ENCODE measurements around the gene CDK5. TPM values are rescaled to one million over a fixed set of nuclear protein-coding genes. Genes with fewer than 3 reads are reported as not detected.

Gene CDK5
- total and polyA plus RNA-seq, 2 of the 13 experiments (the other 11 are each of a cell fraction or from before 2014, with no cell fraction given) = 16.4 to 21.3 TPM

DNA sequence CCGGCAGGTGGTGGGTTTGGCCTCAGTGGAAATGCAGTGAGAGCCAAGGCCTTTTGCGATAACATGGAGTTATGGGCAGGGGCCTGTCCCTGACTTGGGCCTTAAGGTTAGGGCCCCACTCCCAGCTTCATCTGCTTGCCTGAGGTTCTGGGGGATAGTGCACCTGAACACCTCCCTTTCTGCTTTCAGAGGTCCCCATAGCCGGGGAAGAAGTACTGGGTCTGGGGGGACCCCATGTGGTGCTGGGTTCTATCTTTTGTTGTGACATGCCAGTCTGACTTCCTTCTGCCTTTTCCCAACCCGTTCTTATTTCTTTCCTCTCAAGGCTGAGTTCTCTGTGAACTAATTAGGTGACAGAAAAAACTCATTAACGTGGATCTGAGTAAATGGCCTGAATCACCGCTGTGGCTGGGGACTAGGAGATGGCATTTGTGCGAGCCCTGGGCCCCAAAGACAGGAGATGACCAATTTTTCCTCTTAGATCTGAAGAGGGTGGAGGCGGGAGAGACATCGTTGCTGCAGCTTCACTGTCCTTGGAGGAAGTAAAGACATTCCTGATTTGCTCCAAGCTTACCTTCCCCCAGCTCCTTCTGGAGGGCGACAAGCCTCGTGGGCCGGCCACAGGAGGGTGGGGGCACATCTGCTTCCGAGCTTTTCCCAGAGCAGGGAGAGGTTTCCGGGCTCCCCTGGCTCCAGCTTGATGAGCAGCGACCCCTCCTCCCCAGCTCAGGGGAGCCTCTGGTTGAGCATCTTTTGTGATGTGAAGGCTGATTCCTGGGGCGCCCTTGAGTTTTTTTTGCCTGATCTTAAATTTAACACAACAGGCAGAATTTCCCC is 30.5 kb upstream of the CDK5 start:
- DNase-seq (ENCODE audit: low spot score) (no peak), FAIRE-seq (no peak), ATAC-seq (no peak)
- intact Hi-C loops (cut with micrococcal nuclease; ENCODE audit: unreplicated experiment) = loop anchor here (10.0 kb wide), 1 partner anchor 157 kb away; the partner anchor contains the start of gene SMARCD3
- in situ Hi-C loops (cut with HindIII; ENCODE audit: extremely low pct_ligation_motif_present, low pct_unique_long_range_greater_than_20kb) = no loop called here
- POLR2A ChIA-PET = interaction anchor here (0.6 to 6.7 kb wide), 8 partner anchors 7 to 681 kb away, joined by 3 to 82 read pairs (median 4); partner anchors contain the start of genes ABCB8 and FASTK
- Histone ChIP-seq H3K27me3 (ENCODE audit: control insufficient read depth in 1 of 2, insufficient read depth in 2 of 2, low read length in 2 of 2) (no peaks in the 10 kb centered on the region), H3K36me3 (replicated peaks in 1 of 2; ENCODE audit: control insufficient read depth in 1 of 2, insufficient read depth in 2 of 2, low read length in 2 of 2) (peaks cover 6 to 19% of the 10 kb centered on the region in 2 experiments; a peak in 4 of 5 replicates), H3K79me2 (ENCODE audit: insufficient read depth, low read length) (peaks cover 64% of the 10 kb centered on the region), H3K4me1 (ENCODE audit: insufficient read depth, low read length) (peaks cover 66% of the 10 kb centered on the region), H2AFZ (ENCODE audit: low read length) (no peak overlapping the region), H3K27ac (ENCODE audit: extremely low read length, insufficient read depth, low read length) (peak overlapping the region; percentile 70), H3K4me2 (ENCODE audit: low read depth, low read length) (peak overlapping the region; percentile 97), H4K20me1 (ENCODE audit: insufficient read depth, low read length) (peaks cover 46% of the 10 kb centered on the region), H3K4me3 (replicated peaks in 1 of 3; ENCODE audit: insufficient read depth in 1 of 3, low read depth in 2 of 3, low read length in 3 of 3) (peak overlapping the region; percentile 93 to 98 (median 95)), H3K9me3 (ENCODE audit: low read length) (no peaks in the 10 kb centered on the region), H3K9ac (ENCODE audit: insufficient read depth, low read depth, low read length) (peak overlapping the region; percentile 88)
- CTCF ChIA-PET (ENCODE audit: low intra/inter-chr PET ratio, low total read pairs) = interaction anchor here (2.2 kb wide), 1 partner anchor 23 kb away, joined by 6 read pairs; no protein-coding TSS in a partner anchor
- 39% methylated on average over 12 of the region's 16 CpGs for WGBS (ENCODE audit: low lambda C conversion rate)
- BruUV-seq (replicated peaks) = TSS peak; percentile 48
- 0 out of 2 replicates have a peak, but pooled peaks have one; percentile 4 for TF ChIP-seq NR2F6 (IDR thresholded peaks at IDR 0.05)
- TF ChIP-seq NR2F6 (CRISPR knock-in tag; IDR thresholded peaks at IDR 0.05) = no peak
- 0 out of 2 replicates have a peak, but pooled peaks have one; percentile 60 for TF ChIP-seq ZNF552 (CRISPR knock-in tag; IDR thresholded peaks at IDR 0.05; ENCODE audit: borderline replicate concordance)
- no peak for TF ChIP-seq GLI4 (CRISPR knock-in tag; IDR thresholded peaks at IDR 0.05; ENCODE audit: borderline replicate concordance)
- no peak for TF ChIP-seq ZNF337 (CRISPR knock-in tag; IDR thresholded peaks at IDR 0.05; ENCODE audit: borderline replicate concordance, low read depth)
- TF ChIP-seq ZNF709 (CRISPR knock-in tag; IDR thresholded peaks at IDR 0.05) = 0 out of 2 replicates have a peak, but pooled peaks have one; percentile 8
- TF ChIP-seq HIC2 (CRISPR knock-in tag; IDR thresholded peaks at IDR 0.05; ENCODE audit: low read depth) = peak; percentile 12; the same call in 1 of the 2 replicates

Data from HepG2 (cell line).